ENCODE results near the gene FGD1.

Gene FGD1

DNA sequence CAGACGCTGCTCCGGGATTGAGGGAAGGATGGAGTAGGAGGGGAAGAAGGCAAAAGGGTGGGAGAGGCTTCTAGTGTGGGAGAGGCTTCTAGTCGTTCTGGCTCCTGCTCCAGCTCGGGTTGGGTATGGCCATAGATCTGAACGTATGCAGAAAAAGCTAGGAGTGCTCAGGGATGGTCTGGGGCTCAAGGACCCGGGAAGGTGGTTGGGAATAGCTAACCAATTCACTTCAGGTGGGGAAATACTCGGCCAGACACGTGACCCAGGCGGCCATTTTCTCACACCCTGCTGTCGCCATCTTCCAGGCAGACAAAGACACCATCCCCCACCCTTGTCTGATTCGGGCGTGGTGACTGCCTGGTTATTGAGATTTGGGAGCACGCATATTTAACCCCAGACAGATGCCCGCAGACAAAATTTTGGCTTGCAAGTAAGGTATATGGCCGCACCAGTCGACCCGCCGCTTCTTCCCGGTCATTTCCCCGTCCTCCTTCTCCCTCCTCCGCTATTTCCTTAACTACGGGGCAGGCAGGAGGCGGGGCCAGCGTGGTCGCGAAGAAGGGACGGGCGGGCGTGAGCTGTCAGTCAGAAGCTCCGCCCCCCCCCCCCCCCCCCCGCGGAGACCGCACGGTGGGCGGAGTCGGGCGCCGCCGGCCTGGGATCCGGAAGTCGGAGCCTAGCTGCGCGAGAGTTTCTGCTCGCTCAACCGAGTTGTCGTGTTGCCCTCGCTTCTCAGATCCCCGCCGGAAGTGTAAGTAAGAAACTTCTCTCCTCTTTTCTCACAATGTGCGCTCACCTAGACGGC is 33.7 kb upstream of the FGD1 start, which contains the start of gene GNL3L:
Gene GNL3L, plus strand, starts transcription at position 668 of the 805 bp plus-strand sequence. CDS start 2,348 bp downstream, outside the sequence.
- Histone ChIP-seq H3K36me3 (no peaks in the 10 kb centered on the region), H3K27ac (peak within 1 kb of the TSS; percentile 71 to 78), H3K4me3 (peak within 1 kb of the TSS; percentile 67 to 74), H3K9me3 (no peaks in the 10 kb centered on the region), H3K4me1 (peaks cover 0 to 26% (median 13%) of the 10 kb centered on the region in 4 donors), H3K27me3 (no peaks in the 10 kb centered on the region)
- intact Hi-C loops (cut with DNase I; ENCODE audit: low total_unique reads): no loop called here
- TF ChIP-seq, protein P1, sequence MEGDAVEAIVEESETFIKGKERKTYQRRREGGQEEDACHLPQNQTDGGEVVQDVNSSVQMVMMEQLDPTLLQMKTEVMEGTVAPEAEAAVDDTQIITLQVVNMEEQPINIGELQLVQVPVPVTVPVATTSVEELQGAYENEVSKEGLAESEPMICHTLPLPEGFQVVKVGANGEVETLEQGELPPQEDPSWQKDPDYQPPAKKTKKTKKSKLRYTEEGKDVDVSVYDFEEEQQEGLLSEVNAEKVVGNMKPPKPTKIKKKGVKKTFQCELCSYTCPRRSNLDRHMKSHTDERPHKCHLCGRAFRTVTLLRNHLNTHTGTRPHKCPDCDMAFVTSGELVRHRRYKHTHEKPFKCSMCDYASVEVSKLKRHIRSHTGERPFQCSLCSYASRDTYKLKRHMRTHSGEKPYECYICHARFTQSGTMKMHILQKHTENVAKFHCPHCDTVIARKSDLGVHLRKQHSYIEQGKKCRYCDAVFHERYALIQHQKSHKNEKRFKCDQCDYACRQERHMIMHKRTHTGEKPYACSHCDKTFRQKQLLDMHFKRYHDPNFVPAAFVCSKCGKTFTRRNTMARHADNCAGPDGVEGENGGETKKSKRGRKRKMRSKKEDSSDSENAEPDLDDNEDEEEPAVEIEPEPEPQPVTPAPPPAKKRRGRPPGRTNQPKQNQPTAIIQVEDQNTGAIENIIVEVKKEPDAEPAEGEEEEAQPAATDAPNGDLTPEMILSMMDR (IDR thresholded peaks at IDR 0.05): no peak
- peak; percentile 87 to 94 for DNase-seq

GRCh38 chrX:54529151-54529550 is 33.1 kb upstream of the FGD1 start:
- Histone ChIP-seq H3K9me3 (no peaks in the 10 kb centered on the region), H3K27ac (peak overlapping the region; percentile 71 to 78), H3K27me3 (no peaks in the 10 kb centered on the region), H3K4me1 (peaks cover 0 to 26% (median 13%) of the 10 kb centered on the region in 4 donors), H3K4me3 (peak overlapping the region; percentile 67 to 74), H3K36me3 (no peaks in the 10 kb centered on the region)
- DNase-seq: no peak
- TF ChIP-seq, protein P1 (IDR thresholded peaks at IDR 0.05): no peak
- intact Hi-C loops (cut with DNase I; ENCODE audit: low total_unique reads): no loop called here

DNA sequence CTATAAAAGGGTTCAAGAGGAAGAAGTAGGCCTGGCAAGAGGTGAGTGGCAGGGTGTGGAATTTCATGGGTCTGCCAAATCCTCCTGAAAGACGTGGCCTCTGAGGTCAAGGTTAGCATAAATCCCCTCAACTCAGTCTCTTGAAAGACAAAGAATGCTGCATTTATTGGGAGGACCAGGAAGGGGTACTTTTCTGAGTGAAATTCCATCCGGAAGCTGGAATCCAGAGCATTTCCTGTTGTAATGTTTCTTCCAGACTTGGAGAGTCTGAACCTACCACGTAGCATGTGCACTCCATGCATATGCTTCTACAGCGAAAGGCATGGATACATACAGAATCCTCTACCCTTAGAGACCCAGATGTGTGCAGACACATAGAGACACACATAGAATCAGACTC is 13.4 kb upstream of the FGD1 start:
- TF ChIP-seq, protein P1 (IDR thresholded peaks at IDR 0.05): no peak
- H3K4me3 ChIP-seq: no peak overlapping the region
- no peaks in the 10 kb centered on the region for H3K27me3 ChIP-seq
- DNase-seq: no peak
- H3K36me3 ChIP-seq: no peaks in the 10 kb centered on the region
- H3K4me1 ChIP-seq: no peaks in the 10 kb centered on the region
- intact Hi-C loops (cut with DNase I; ENCODE audit: low total_unique reads): no loop called here
- no peak overlapping the region for H3K27ac ChIP-seq
- no peaks in the 10 kb centered on the region for H3K9me3 ChIP-seq

DNA sequence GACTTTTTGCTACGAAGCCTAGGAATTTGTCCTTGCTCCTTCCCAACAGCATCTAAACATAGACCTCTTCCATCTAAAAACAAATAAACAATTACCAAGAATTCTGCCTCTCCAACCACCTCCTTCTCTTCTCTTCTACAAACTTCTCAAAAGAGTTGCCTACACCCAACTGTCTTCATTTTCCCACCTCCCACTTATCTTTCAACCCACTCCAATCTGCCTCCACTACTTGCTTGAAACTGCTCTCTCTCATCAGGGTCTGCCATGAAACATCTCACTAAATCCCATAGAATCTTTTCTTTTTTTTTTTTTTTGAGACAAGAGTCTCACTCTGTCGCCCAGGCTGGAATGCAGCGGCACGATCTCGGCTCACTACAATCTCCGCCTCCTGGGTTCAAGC is 902 bp upstream of the FGD1 start:
- no peaks in the 10 kb centered on the region for H3K36me3 ChIP-seq
- no peaks in the 10 kb centered on the region for H3K9me3 ChIP-seq
- DNase-seq: no peak
- no peaks in the 10 kb centered on the region for H3K27me3 ChIP-seq
- H3K4me3 ChIP-seq: no peak overlapping the region
- H3K4me1 ChIP-seq: peaks cover 0 to 32% (median 11%) of the 10 kb centered on the region in 4 donors
- TF ChIP-seq, protein P1 (IDR thresholded peaks at IDR 0.05): no peak
- intact Hi-C loops (cut with DNase I; ENCODE audit: low total_unique reads): no loop called here
- H3K27ac ChIP-seq: peak overlapping the region; percentile 86

DNA sequence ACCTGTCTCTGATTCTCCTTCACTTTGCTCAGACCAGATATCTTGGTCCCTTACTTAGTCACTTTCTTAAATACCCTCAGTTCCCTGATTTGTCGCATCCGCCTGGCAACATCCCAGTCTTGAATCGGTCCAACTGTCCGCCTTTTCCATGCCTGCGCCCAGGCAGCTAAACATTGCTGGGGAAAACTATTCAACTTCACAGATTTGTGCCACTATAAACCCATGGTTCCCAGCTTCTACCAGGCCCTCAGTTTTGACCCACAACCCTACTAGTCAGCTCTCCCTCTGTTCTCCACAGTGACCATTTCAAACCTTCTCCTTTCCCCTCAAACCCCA is 451 bp upstream of the FGD1 start:
- no peaks in the 10 kb centered on the region for H3K9me3 ChIP-seq
- intact Hi-C loops (cut with DNase I; ENCODE audit: low total_unique reads): no loop called here

More for the DNA sequence above, 451 bp upstream of the FGD1 start:
- H3K4me1 ChIP-seq: peaks cover 0 to 35% (median 12%) of the 10 kb centered on the region in 4 donors
- TF ChIP-seq, protein P1 (IDR thresholded peaks at IDR 0.05): no peak
- peak overlapping the region; percentile 86 for H3K27ac ChIP-seq
- H3K27me3 ChIP-seq: no peaks in the 10 kb centered on the region
- no peak for DNase-seq
- H3K36me3 ChIP-seq: no peaks in the 10 kb centered on the region
- H3K4me3 ChIP-seq: peak overlapping the region; percentile 67 to 76

Data from tibial artery (tissue), 4 donors.